Endothelial cell (in vitro differentiated cells): ENCODE measurements around the gene GPD2. TPM values are rescaled to one million over a fixed set of nuclear protein-coding genes. Genes with fewer than 3 reads are reported as not detected.

Experiments
- DNase-seq: peaks from one replicate; pipeline ENCODE4 v3.0.0; 2021; ENCODE audit warnings: low spot score
- H3K27ac Mint-ChIP-seq: one replicate; pipeline ENCODE4 v1.8.0; 2021; ENCODE audit warnings: mixed read lengths, inconsistent platforms; ENCODE audit not compliant: unreplicated experiment
- H3K27me3 Mint-ChIP-seq: one replicate; pipeline ENCODE4 v1.8.0; 2021; ENCODE audit warnings: mild to moderate bottlenecking, moderate library complexity, mixed read lengths, inconsistent platforms; ENCODE audit not compliant: unreplicated experiment
- H3K36me3 Mint-ChIP-seq: one replicate; pipeline ENCODE4 v1.8.0; 2021; ENCODE audit warnings: mild to moderate bottlenecking, low read depth, mixed read lengths, inconsistent platforms; ENCODE audit not compliant: unreplicated experiment
- H3K4me1 Mint-ChIP-seq: one replicate; pipeline ENCODE4 v1.8.0; 2021; ENCODE audit warnings: mild to moderate bottlenecking, mixed read lengths, inconsistent platforms; ENCODE audit not compliant: unreplicated experiment
- H3K4me3 Mint-ChIP-seq: one replicate; pipeline ENCODE4 v1.8.0; 2021; ENCODE audit warnings: mild to moderate bottlenecking, mixed read lengths, inconsistent platforms; ENCODE audit not compliant: unreplicated experiment
- H3K9me3 Mint-ChIP-seq: one replicate; pipeline ENCODE4 v1.8.0; 2021; ENCODE audit warnings: mixed read lengths, inconsistent platforms; ENCODE audit not compliant: unreplicated experiment
- total RNA-seq: library from RNA; stranded (reverse); fragmentation: NEBNext Ultra II Directional; extraction: Animal tissue kit (Norgen Biotek cat#: 25700); gene quantifications from one replicate; pipeline ENCODE4 v1.2.1, GENCODE V29; 2021; ENCODE audit not compliant: unreplicated experiment
- TF ChIP-seq, protein P1 (sequence below): fragments of 200-600 bp; sonication (generic); IDR thresholded peaks from one replicate; pipeline ENCODE4 v1.5.0; 2021; ENCODE audit warnings: antibody characterized with exemption; ENCODE audit not compliant: unreplicated experiment

The GPD2 gene
- total RNA-seq, 1 donor from 2014 or later, result 38.3 TPM

DNA sequence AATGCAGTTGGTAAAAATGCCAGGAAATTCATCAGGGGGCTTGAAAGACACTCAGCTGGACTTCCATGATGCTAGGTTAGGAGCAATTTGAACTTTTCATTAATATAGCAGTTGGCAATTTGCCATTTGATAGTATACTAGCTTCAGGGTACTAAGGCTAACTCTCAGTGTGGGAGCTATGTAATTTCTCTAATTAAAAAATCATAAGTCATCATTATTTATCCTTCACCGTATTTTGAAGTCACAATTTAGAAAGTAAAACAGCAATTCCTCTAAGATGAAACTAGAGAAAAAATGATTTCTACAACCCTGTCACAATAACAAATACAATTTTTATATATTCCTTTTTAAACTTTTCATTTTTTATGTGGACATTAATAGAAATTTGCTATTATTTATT is 190.8 kb downstream of the GPD2 start:
- Mint-ChIP-seq H3K4me3 (no peak overlapping the region), H3K9me3 (no peaks in the 10 kb centered on the region), H3K27me3 (no peaks in the 10 kb centered on the region), H3K27ac (no peak overlapping the region), H3K4me1 (no peaks in the 10 kb centered on the region), H3K36me3 (no peaks in the 10 kb centered on the region)
- DNase-seq, result no peak
- TF ChIP-seq, protein P1, sequence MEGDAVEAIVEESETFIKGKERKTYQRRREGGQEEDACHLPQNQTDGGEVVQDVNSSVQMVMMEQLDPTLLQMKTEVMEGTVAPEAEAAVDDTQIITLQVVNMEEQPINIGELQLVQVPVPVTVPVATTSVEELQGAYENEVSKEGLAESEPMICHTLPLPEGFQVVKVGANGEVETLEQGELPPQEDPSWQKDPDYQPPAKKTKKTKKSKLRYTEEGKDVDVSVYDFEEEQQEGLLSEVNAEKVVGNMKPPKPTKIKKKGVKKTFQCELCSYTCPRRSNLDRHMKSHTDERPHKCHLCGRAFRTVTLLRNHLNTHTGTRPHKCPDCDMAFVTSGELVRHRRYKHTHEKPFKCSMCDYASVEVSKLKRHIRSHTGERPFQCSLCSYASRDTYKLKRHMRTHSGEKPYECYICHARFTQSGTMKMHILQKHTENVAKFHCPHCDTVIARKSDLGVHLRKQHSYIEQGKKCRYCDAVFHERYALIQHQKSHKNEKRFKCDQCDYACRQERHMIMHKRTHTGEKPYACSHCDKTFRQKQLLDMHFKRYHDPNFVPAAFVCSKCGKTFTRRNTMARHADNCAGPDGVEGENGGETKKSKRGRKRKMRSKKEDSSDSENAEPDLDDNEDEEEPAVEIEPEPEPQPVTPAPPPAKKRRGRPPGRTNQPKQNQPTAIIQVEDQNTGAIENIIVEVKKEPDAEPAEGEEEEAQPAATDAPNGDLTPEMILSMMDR, result no peak

- TF ChIP-seq, protein P1, result no peak
- no peak for DNase-seq
- Mint-ChIP-seq H3K4me1 (no peaks in the 10 kb centered on the region), H3K27ac (no peak overlapping the region), H3K36me3 (no peaks in the 10 kb centered on the region), H3K4me3 (no peak overlapping the region), H3K9me3 (no peaks in the 10 kb centered on the region), H3K27me3 (no peaks in the 10 kb centered on the region)
Observed at GRCh38 chr2:156630579-156631337, 194.6 kb downstream of the GPD2 start.

DNA sequence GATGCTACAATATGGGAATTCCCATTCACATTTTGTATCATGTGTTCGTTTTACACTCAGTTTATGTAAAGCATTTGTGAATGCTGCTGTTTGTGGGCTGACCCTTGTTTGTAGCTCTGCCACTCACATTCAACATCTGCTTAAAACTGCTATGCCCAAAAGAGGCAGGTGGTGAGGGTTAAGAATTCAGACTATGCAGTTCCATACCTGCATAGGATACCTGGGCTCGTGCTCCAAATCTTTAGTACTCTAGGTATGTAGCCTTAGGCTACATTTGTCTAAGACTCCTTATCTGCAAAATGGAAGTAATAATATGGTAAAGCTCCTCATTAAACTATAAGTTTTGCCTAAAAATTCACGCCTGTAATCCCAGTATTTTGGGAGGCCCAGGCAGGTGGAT is 199.5 kb downstream of the GPD2 start:
- no peak overlapping the region for H3K4me3 Mint-ChIP-seq

More for the DNA sequence above, 199.5 kb downstream of the GPD2 start:
- Mint-ChIP-seq H3K4me1 (no peaks in the 10 kb centered on the region), H3K36me3 (no peaks in the 10 kb centered on the region), H3K9me3 (no peaks in the 10 kb centered on the region), H3K27ac (no peak overlapping the region), H3K27me3 (no peaks in the 10 kb centered on the region)
- DNase-seq, result no peak
- TF ChIP-seq, protein P1, result no peak

Other genes with a start within 250 kb of the GPD2 start
- gene NR4A2, start 103.7 kb upstream of the GPD2 start, total RNA-seq, result 3.9 TPM